NT2/D1 (cell line): Measurements from ENCODE around the gene PHF13.

Experiments used
- SUZ12 ChIP-seq: IDR thresholded peaks from 2 replicates; pipeline ENCODE4 v1.6.1; 2011; ENCODE audit not compliant: insufficient read length, insufficient read depth; ENCODE audit errors: extremely low read depth
- YY1 ChIP-seq: IDR thresholded peaks from 2 replicates; pipeline ENCODE4 v1.6.1; 2011; ENCODE audit not compliant: insufficient read length, insufficient read depth
- ZNF274 ChIP-seq: IDR thresholded peaks from 2 replicates; pipeline ENCODE4 v1.6.1; 2011; ENCODE audit warnings: mild to moderate bottlenecking, low read depth, low read length

DNA sequence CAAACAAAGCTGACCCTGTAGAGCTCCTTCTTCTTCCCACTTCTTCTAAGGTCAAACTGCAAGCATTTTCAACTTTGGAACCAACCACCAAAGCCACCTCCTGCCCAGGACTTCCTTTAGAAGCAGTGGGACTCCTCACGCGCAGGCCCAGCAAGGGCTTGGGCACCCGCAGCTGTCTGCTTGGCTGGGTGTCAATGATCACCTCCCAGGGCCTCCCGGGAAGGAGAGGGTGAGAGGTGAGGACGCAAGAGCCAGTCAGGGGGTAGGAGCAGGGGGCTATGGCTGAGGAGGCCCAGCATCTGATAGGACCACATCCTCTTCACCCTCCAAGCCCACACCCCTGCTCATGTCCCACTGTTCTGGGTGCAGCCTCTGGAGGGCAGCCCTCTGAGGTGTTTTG is 21.1 kb upstream of the PHF13 start:
- TF ChIP-seq YY1: no peak
- no peak for TF ChIP-seq SUZ12
- no peak for TF ChIP-seq ZNF274
